ENCODE data around the gene SLC4A9.
"Not testable (repeated sequence)": the region's sequence is repeated elsewhere in the genome, so short reads cannot be mapped to it uniquely, and the experiment has no call there.

Gene SLC4A9

GRCh38 chr5:140338908-140339307 is 21.1 kb upstream of the SLC4A9 start:
- DNase-seq: no peak

DNA sequence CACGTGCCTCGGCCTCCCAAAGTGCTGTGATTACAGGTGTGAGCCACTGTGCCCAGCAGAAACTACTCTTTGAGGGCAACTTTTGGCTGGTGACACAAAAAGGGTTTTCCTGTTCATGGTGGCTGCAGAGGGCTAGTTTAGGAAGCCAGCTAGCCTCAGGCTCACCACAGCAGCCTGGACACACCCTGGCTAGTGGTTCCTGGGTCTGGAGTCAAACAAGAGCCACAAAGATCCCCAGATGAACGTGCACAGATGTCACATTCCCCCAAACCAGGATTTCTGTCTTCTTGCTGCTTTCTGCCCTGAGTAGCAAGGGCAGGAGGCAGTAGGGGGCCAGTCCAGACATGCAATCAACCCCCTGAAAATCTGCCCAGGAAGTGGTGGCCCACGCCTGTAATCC is 20.4 kb upstream of the SLC4A9 start:
- no peak for DNase-seq

GRCh38 chr5:140340605-140341121 is 19.3 kb upstream of the SLC4A9 start:
- no peak for DNase-seq

DNA sequence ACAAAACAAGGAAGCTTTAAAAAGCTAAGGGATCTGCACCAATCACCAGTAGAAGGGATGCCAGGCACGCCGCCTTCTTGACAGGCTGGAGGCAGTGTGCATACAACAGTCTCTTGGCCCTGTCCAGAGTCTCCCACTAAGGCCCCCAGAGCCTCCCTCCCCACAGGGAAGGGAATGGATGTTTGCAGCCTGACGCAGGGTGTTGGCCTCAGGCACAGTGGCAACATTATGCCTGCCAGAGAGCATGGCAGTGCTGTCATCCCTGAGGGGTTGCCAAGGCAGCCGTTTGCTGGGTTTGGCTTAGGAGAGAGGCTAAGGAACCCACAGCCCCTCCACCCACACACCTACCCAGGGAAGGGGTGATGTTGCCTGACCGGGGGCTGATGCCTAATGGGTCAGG is 18.4 kb upstream of the SLC4A9 start:
- peak in 52 of 56 donors; percentile 14 to 91 (median 68) for DNase-seq

DNA sequence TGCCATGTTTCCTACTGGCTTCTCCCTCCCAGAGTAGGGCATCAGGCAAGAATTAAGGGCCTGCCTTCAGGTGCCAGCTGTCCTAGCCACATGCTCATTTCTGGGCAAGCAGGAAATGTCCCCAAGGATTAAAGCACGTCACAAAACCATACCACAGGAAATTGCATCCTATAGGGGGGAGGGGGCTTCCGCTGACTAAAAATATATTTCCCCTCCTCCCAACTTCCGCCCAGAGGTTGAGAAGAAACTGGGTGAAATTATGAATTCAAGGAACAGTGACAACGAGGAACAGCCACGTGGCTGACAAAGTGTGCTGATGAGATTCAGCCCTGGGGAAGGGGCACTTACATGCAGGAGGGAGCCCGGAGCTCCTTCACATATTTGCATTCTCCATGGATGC is 17.7 kb upstream of the SLC4A9 start:
- DNase-seq: no peak

- no peak for DNase-seq
These were observed 17.1 kb upstream of the SLC4A9 start for GRCh38 chr5:140342896-140343295.

DNA sequence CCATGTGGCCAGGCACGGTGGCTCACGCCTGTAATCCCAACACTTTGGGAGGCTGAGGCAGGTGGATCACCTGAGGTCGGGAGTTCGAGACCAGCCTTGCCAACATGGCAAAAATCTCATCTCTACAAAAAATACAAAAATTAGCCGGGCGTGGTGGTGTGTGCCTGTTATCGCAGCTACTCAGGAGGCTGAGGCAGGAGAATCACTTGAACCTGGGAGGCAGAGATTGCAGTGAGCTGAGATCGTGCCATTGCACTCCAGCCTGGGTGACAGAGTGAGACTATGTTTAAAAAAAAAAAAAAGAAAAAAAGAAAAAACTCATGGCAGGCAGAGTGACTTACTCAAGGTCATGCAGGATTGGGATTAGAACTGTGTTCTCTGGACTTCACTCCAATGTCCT is 16.1 kb upstream of the SLC4A9 start:
- not testable (repeated sequence) for DNase-seq

- DNase-seq: peak in 1 of 56 donors; percentile 8
These were observed 15.1 kb upstream of the SLC4A9 start for GRCh38 chr5:140344683-140345423.

- peak in 47 of 56 donors; percentile 18 to 83 (median 59) for DNase-seq
These were observed 14.1 kb upstream of the SLC4A9 start for GRCh38 chr5:140345919-140346347.

DNA sequence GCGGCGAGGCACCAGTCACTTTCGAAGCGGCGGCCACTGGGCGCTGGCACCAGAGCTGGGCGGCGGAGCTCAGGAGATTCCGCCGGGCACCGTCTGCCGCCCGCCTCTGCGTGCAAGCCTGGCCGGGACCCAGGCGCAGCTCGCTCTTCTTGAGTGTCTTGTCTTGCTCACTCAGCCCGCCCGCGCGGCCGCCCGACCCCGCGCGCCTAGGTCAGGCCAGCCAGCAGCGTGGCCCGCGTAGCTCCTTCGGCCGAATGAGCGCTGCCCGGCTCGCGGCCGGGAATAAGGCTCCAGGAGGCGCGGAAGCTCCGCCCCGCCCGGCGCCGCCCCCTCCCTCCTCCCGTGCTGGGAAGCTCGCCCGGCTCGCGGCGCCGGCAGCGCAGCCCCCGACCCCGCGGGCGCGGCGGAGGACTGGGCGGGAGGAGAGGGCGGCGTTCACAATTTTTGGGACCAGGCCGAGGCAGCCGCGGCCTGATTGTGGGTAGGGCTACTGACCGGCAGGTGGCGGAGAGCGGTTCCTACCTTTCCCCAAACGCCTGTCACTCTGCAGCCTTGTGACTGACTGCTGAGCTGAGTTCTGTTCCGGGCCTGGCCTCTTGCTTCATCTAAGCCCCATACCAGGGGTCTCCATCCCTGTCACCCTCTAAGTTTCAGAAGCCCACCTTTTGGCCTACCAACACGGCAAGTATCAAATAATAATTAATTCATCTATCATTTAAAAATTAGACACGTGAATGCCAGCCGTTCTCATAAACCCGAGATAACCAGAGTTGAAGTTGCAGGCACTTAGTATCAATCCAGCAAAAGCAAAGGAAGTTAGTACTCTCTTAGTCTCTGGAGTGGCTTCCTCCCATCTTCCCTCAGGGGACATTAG is 13.4 kb upstream of the SLC4A9 start, which contains the start of gene HBEGF:
Gene HBEGF, minus strand, starts transcription at position 256 of the 874 bp plus-strand sequence. CDS start 275 bp downstream, outside the sequence.
- peak in 54 of 56 donors; percentile 17 to 89 (median 72) for DNase-seq

DNA sequence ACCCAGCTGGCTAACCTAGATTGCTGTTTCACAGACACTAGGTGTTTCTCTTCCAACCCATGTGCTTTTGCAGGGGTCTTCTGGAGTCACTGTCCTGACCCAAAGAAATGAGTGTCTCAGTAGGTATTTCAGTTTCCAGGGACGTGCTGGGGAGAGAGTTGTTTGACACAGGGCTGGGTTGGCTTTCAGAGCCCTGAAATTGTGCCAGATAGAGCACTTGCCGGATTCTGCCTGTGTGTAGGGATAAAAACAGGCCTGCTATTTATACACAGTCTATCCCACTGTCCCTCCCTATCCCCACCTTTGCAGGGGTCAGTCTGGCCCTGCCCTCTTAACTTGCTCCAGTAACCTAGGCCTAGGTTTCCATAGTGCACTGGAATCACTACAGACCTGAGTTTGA is 12.6 kb upstream of the SLC4A9 start:
- no peak for DNase-seq

- no peak for DNase-seq
These were observed 11.9 kb upstream of the SLC4A9 start for GRCh38 chr5:140348104-140348503.

- DNase-seq: no peak
These were observed 10.8 kb upstream of the SLC4A9 start for GRCh38 chr5:140349244-140349643.

DNA sequence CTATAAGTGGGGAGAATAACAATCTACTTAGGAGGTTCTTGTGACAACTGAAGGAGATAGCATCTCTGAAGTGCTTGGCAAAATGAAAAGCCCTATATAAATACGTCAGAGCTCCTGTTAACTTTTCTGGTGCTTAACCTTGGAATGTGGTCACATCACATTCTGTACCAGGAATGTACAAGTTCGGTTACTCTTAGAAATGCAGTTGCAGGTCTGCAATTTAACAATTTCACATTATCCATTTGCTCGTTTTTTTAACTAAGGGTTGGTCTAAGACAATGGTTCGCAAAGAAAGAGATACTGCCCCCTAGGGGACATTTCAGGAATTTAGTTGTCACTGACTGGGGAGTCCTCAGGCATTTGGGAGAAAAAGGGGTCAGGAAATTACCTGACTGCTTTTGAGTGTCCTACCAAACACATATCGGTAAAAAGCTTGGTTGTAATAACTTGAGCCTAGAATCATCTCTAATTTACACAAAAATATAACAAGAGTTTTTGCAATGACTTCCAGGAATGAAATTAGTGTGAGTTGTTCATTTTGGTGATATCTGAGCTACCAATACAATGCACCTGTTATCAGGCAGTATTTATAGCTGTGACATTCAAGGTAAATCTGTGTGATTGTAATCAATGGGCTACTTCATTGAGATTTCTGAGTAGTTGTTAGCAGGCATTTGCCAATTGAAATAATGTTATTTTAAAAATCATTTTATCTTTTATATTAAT is 8.2 kb upstream of the SLC4A9 start:
- peak in 20 of 56 donors; percentile 4 to 77 (median 20) for DNase-seq

DNA sequence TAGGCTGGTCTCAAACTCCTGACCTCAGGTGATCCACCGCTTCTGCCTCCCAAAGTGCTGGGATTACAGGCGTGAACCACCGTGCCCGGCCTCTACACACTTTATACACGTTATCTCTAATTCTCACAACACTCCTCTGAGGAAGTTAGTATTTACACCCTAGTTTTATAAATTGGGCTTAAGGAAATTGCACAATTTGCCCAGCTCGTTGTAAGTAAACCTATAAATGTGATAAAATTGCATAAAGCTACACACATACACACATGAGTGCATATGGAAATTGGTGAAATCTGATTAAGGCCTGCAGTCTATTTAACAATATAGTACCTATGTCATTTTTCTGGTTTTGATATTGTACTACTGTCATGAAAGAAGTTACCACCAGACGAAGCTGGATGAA is 4.4 kb upstream of the SLC4A9 start:
- DNase-seq: no peak

DNA sequence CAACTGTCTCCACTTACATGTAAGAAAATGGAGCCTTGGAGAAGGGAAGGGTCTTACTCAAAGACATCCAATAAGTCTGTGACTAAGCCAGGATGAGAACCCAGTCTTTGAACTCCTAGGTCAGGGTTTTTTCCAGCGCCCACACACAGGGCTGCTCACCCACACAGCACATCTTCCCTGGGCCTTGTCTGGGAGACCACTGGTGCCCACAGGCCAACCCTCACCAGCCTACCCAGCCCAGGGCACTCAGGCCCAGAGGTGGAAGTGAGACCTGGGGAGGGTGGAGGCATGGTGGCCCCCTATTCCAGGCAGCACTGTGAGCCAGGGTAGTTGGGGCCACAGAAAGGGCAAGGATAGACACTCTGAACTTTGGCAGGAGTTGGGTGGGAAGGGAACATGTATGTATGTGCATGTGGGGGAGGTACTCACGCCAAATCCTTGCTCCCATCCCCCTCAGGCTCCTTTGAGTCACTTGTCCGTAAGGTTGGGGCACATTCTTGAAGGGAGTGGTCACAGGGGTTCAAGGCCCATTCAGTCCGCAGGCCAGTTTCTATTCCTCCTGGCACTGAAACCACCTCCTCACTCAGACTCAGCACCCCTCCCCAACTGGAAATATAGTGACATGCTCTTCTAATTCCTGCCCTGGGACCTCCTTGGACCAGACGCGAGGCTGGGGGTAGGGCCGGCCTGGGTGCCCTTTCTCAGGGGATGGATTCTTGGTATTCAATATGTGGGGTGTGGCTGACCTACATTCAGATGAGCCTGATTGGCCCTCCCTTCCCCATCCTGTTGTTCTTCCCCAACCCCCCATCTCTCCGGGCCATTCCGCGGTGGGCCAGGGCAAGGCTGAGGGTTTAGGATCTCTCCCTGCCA is 2.9 kb upstream of the SLC4A9 start:
- peak in 1 of 56 donors; percentile 74 for DNase-seq

- peak in 55 of 56 donors; percentile 32 to 94 (median 77) for DNase-seq
These were observed 2.3 kb upstream of the SLC4A9 start for GRCh38 chr5:140357726-140358093.

DNA sequence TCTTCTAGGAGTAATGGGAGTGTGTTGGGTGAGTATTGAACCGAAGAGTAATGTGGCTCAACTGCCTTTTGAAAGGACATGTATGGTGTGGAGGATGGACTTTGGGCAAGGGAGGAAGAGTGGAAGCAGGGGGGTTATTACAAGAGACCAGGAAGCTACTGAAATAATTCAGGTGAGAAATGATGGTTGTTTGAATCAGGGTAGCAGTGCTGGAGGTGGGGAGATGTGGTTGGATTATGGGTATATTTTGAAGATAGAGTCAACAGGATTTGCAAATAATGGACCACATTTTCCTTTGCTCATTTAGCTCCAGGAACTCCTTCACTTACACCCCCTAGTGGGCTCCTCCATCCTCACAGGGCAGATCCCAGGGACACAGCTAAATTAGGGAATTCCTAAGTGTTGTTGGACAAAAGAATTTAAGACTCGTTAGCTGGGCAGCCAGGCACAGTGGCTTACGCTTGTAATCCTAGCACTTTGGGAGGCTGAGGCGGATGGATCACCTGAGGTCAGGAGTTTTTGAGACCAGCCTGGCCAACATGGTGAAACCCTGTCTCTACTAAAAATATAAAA is 1.2 kb upstream of the SLC4A9 start:
- DNase-seq: no peak

GRCh38 chr5:140360681-140361479 is 886 bp downstream of the SLC4A9 start:
- DNase-seq: no peak

Data from amygdala (tissue), 56 donors.